K562 (cell line): ENCODE measurements around the gene PRRT1. TPM values are rescaled to one million over a fixed set of nuclear protein-coding genes. Genes with fewer than 3 reads are reported as not detected.

Experiments used
- ATF7 ChIP-seq: fragments of 450-650 bp; IDR thresholded peaks from 2 replicates; pipeline ENCODE4 v1.7.1; 2014; ENCODE audit warnings: mild to moderate bottlenecking, moderate library complexity
- CBX1 ChIP-seq: sonication (generic); IDR thresholded peaks from 2 replicates; pipeline ENCODE4 v1.6.1; 2016; ENCODE audit warnings: antibody characterized with exemption, low read depth, mild to moderate bottlenecking
- CTCF ChIP-seq, 3 experiments: IDR thresholded peaks in 2 of 3; conservative IDR thresholded peaks in 1 of 3; 2 replicates each; pipeline ENCODE4 v1.5.1; 2011 to 2012; ENCODE audit warnings: low read length in 3 of 3, mild to moderate bottlenecking in 3 of 3, control low read depth in 2 of 3, improper control_type of control experiment in 1 of 3, inconsistent platforms in 1 of 3, low read depth in 1 of 3, mixed read lengths in 1 of 3, moderate library complexity in 1 of 3; ENCODE audit not compliant: insufficient read depth in 2 of 3
- GATA2 ChIP-seq: sonication (generic); formaldehyde crosslinking; IDR thresholded peaks from 2 replicates; pipeline ENCODE4 v1.4.0; 2020; ENCODE audit warnings: mild to moderate bottlenecking, missing genetic modification reagents
- HNRNPH1 ChIP-seq: fragments of 200-400 bp; formaldehyde crosslinking; optimal IDR thresholded peaks from 2 replicates; pipeline ENCODE3; 2017; ENCODE audit warnings: low read depth, mild to moderate bottlenecking, low read length, moderate library complexity
- MTA3 ChIP-seq: fragments of 450-650 bp; formaldehyde crosslinking; IDR thresholded peaks from 2 replicates; pipeline ENCODE4 v1.6.1; 2017; ENCODE audit warnings: mild to moderate bottlenecking, borderline replicate concordance
- NONO ChIP-seq, 2 experiments: fragments of 200-400 bp in 1 of 2; fragments of 450-650 bp in 1 of 2; formaldehyde crosslinking in 1 of 2; IDR thresholded peaks; 2 replicates each; pipeline ENCODE4 v1.6.1; 2017; ENCODE audit warnings: low read depth in 2 of 2, mild to moderate bottlenecking in 2 of 2, moderate library complexity in 2 of 2, low read length in 1 of 2
- RBBP5 ChIP-seq: fragments of 200-600 bp; sonication (generic); IDR thresholded peaks from 2 replicates; pipeline ENCODE4 v1.6.1; 2012; ENCODE audit warnings: borderline replicate concordance, mild to moderate bottlenecking, low read length, control low read depth, inconsistent platforms; ENCODE audit not compliant: insufficient read depth, poor library complexity, severe bottlenecking
- RREB1 ChIP-seq: fragments of 250-450 bp; sonication (Bioruptor Pico); IDR thresholded peaks from 2 replicates; pipeline ENCODE4 v1.4.0; 2020
- THRB ChIP-seq: fragments of 450-650 bp; formaldehyde crosslinking; conservative IDR thresholded peaks from 2 replicates; pipeline ENCODE4 v1.4.0; 2022; ENCODE audit warnings: mild to moderate bottlenecking, missing genetic modification characterization
- XRCC4 ChIP-seq: IDR thresholded peaks from one replicate; pipeline ENCODE4 v1.6.1; 2011; ENCODE audit not compliant: insufficient read depth, insufficient read length; ENCODE audit errors: extremely low read depth
- ZNF165 ChIP-seq: fragments of 250-450 bp; sonication (Bioruptor Pico); IDR thresholded peaks from 2 replicates; pipeline ENCODE4 v1.4.0; 2020; ENCODE audit warnings: borderline replicate concordance
- polyA plus RNA-seq, 8 experiments: library from polyadenylated mRNA; depleted of rRNA in 4 of 8; stranded (reverse) in 5 of 8; unstranded in 3 of 8; fragments of >200 nt; fragmentation: Nextera tagmentation in 2 of 8; fragmentation: Illumina TruSeq in 1 of 8; extraction: Ambion mirVana in 2 of 8; extraction: Trizol in 1 of 8; gene quantifications; 2 replicates each; pipeline versions ENCODE4 v1.2.1 to v1.2.3, GENCODE V29; 2011 to 2014; ENCODE audit warnings: inconsistent platforms in 1 of 8, missing spikeins in 1 of 8
- total RNA-seq, 7 experiments: library from RNA; depleted of rRNA in 6 of 7; stranded (reverse); fragments of >200 nt in 6 of 7; fragmentation: Illumina TruSeq in 2 of 7; extraction: Trizol in 2 of 7; gene quantifications; 2 replicates each; pipeline versions ENCODE4 v1.2.1 to v1.2.3, GENCODE V29; 2011 to 2021; ENCODE audit warnings: low replicate concordance in 1 of 7
- TF ChIP-seq, protein P1 (sequence below): fragments of 450-650 bp; formaldehyde crosslinking; IDR thresholded peaks from 2 replicates; pipeline ENCODE4 v1.4.0; 2020; ENCODE audit warnings: mild to moderate bottlenecking, moderate library complexity
- TF ChIP-seq, protein P2 (sequence below): sonication (generic); formaldehyde crosslinking; IDR thresholded peaks from 2 replicates; pipeline ENCODE4 v1.8.0; 2022; ENCODE audit warnings: mild to moderate bottlenecking, low read depth, missing genetic modification reagents

PRRT1 gene
- total and polyA plus RNA-seq, 9 of the 15 experiments (the other 6 are each of a cell fraction or from before 2014, with no cell fraction given) = 0.14 to 3.5 (median 0.41) TPM

GRCh38 chr6:32181915-32182529 lies 30.3 kb upstream of the PRRT1 start (continued):
- TF ChIP-seq CTCF (IDR thresholded peaks at IDR 0.05 in 2 of 3, conservative IDR thresholded peaks at IDR 0.05 in 1 of 3; ENCODE audit: insufficient read depth in 2 of 3, low read depth in 1 of 3, low read length in 3 of 3) (peak in 1 of 3 experiments; percentile 32; a peak in 3 of 6 replicates), THRB (no peak), ZNF165 (CRISPR knock-in tag) (no peak), MTA3 (no peak), GATA2 (CRISPR knock-in tag) (peak; percentile 88), HNRNPH1 (no peak), XRCC4 (no peak), NONO (IDR thresholded peaks at IDR 0.05; ENCODE audit: low read depth in 2 of 2, low read length in 1 of 2) (no peak), ATF7 (no peak), CBX1 (no peak), RBBP5 (peak; percentile 33), RREB1 (CRISPR knock-in tag) (no peak)
- TF ChIP-seq, protein P1, sequence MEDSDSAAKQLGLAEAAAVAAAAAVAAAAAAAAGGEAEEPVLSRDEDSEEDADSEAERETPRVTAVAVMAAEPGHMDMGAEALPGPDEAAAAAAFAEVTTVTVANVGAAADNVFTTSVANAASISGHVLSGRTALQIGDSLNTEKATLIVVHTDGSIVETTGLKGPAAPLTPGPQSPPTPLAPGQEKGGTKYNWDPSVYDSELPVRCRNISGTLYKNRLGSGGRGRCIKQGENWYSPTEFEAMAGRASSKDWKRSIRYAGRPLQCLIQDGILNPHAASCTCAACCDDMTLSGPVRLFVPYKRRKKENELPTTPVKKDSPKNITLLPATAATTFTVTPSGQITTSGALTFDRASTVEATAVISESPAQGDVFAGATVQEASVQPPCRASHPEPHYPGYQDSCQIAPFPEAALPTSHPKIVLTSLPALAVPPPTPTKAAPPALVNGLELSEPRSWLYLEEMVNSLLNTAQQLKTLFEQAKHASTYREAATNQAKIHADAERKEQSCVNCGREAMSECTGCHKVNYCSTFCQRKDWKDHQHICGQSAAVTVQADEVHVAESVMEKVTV (CRISPR knock-in tag) = no peak
- TF ChIP-seq, protein P2, sequence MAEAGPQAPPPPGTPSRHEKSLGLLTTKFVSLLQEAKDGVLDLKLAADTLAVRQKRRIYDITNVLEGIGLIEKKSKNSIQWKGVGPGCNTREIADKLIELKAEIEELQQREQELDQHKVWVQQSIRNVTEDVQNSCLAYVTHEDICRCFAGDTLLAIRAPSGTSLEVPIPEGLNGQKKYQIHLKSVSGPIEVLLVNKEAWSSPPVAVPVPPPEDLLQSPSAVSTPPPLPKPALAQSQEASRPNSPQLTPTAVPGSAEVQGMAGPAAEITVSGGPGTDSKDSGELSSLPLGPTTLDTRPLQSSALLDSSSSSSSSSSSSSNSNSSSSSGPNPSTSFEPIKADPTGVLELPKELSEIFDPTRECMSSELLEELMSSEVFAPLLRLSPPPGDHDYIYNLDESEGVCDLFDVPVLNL (CRISPR knock-in tag) = no peak
